ENCODE data around the gene HYAL2.

GRCh38 chr3:50354186-50354764 lies 31.7 kb upstream of the HYAL2 start:
- TF ChIP-seq, protein P1, sequence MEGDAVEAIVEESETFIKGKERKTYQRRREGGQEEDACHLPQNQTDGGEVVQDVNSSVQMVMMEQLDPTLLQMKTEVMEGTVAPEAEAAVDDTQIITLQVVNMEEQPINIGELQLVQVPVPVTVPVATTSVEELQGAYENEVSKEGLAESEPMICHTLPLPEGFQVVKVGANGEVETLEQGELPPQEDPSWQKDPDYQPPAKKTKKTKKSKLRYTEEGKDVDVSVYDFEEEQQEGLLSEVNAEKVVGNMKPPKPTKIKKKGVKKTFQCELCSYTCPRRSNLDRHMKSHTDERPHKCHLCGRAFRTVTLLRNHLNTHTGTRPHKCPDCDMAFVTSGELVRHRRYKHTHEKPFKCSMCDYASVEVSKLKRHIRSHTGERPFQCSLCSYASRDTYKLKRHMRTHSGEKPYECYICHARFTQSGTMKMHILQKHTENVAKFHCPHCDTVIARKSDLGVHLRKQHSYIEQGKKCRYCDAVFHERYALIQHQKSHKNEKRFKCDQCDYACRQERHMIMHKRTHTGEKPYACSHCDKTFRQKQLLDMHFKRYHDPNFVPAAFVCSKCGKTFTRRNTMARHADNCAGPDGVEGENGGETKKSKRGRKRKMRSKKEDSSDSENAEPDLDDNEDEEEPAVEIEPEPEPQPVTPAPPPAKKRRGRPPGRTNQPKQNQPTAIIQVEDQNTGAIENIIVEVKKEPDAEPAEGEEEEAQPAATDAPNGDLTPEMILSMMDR (IDR thresholded peaks at IDR 0.05) = no peak
- no peak for TF ChIP-seq POLR2A (IDR thresholded peaks at IDR 0.05)

All from right lobe of liver (tissue), 4 donors.